ENCODE data around the gene TMEM175. TPM values are rescaled to one million over a fixed set of nuclear protein-coding genes. Genes with fewer than 3 reads are reported as not detected.
"Not testable (repeated sequence)": the region's sequence is repeated elsewhere in the genome, so short reads cannot be mapped to it uniquely, and the experiment has no call there.

TMEM175 gene
- total and polyA plus RNA-seq, 8 donors = 10.0 to 96.6 (median 16.4) TPM

DNA sequence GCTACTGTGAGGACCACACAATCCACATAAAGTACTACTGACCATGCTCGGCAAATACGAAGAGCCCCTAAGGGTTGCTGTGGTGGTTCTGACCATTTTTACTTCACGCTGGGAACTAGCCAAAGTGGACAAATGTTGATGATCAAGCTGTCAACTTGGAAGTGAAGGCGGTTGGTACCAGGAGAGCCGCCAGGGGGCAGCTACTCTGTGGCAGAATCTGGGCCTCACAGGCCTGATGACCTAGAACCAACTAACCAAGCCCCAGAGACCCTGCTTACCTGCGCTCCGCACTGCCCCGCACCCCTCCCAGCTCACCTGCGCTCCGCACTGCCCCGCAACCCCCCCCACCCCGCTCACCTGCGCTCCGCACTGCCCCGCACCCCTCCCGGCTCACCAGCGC lies 5.7 kb upstream of the TMEM175 start:
- WGBS, 2 donors = 54 to 65% methylated on average over 13 to 17 of the region's 17 CpGs
- no peak for FAIRE-seq
- peak in 2 of 4 donors; percentile 28 to 57 for ATAC-seq
- H3K4me1 ChIP-seq = peaks cover 9 to 18% (median 17%) of the 10 kb centered on the region in 3 donors
- H3K9me3 ChIP-seq = no peaks in the 10 kb centered on the region
- DNase-seq = peak in 3 of 6 donors; percentile 37 to 67 (median 53)
- intact Hi-C loops (cut with DNase I) = no loop called here
- H3K27me3 ChIP-seq = no peaks in the 10 kb centered on the region
- no peak overlapping the region for H3K4me3 ChIP-seq
- no peaks in the 10 kb centered on the region for H3K36me3 ChIP-seq
- no peak overlapping the region for H3K27ac ChIP-seq
- TF ChIP-seq, protein P1, sequence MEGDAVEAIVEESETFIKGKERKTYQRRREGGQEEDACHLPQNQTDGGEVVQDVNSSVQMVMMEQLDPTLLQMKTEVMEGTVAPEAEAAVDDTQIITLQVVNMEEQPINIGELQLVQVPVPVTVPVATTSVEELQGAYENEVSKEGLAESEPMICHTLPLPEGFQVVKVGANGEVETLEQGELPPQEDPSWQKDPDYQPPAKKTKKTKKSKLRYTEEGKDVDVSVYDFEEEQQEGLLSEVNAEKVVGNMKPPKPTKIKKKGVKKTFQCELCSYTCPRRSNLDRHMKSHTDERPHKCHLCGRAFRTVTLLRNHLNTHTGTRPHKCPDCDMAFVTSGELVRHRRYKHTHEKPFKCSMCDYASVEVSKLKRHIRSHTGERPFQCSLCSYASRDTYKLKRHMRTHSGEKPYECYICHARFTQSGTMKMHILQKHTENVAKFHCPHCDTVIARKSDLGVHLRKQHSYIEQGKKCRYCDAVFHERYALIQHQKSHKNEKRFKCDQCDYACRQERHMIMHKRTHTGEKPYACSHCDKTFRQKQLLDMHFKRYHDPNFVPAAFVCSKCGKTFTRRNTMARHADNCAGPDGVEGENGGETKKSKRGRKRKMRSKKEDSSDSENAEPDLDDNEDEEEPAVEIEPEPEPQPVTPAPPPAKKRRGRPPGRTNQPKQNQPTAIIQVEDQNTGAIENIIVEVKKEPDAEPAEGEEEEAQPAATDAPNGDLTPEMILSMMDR (IDR thresholded peaks at IDR 0.05) = peak in 2 of 4 donors; percentile 17

DNA sequence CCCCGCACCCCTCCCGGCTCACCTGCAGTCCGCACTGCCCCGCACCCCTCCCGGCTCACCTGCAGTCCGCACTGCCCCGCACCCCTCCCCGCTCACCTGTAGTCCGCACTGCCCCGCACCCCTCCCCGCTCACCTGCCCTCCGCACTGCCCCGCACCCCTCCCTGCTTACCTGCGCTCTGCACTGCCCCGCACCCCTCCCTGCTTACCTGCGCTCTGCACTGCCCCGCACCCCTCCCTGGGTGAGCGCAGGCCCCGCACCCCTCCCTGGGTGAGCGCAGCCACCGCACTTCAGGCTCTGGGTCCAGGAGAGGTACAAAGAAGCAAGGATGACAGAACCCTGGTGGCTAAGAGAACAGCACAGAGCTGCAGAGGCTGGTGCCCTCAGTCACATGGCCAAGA lies 4.7 kb upstream of the TMEM175 start:
- H3K27me3 ChIP-seq; FAIRE-seq; H3K27ac ChIP-seq; H3K4me3 ChIP-seq; H3K9me3 ChIP-seq; ATAC-seq; H3K36me3 ChIP-seq; intact Hi-C loops (cut with DNase I): not testable (repeated sequence)
- DNase-seq = peak in 1 of 6 donors; percentile 43
- 74 to 83% methylated on average over 16 to 21 of the region's 21 CpGs for WGBS, 2 donors
- H3K4me1 ChIP-seq = peaks cover 9 to 18% (median 17%) of the 10 kb centered on the region in 3 donors

DNA sequence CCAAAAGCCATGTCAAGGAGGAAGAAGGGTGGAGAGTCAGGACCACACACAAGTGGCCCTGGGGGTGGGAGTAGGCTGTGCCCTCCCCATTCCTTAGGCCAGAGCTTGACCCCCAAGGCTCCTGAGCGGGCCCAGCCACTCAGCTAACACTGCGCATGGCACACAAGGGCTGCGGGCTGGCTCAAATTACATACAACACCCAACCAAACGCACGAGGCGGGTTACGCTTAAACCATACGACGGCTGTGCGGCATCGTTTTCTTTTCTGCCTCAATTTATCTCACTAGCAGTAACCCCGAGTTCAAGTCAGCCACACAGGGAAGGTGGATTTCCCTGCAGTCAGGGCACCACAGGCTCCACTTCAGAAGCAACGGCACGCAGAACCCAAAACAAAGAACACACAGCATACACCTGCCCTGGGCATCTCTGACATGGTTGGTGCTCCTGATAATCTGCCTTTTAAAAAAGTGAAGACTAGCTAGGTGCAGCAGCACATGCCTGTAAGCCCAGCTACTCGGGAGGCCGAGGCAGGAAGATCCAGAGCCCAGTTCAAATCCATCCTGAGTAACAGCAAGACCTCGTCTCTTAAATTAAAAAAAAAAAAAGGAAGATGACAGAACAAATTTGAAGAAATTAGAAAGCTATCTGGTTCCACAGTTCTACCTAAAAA lies 3.0 kb upstream of the TMEM175 start:
- Histone ChIP-seq H3K27me3 (no peaks in the 10 kb centered on the region), H3K4me1 (peaks cover 9 to 24% (median 17%) of the 10 kb centered on the region in 3 donors), H3K36me3 (no peaks in the 10 kb centered on the region), H3K9me3 (no peaks in the 10 kb centered on the region), H3K4me3 (no peak overlapping the region), H3K27ac (peak overlapping the region in 2 of 4 donors; percentile 21 to 54)
- ATAC-seq = no peak
- WGBS, 2 donors = 79 to 83% methylated on average over 17 of the region's 17 CpGs
- DNase-seq = peak in 1 of 6 donors; percentile 46
- no peak for FAIRE-seq
- TF ChIP-seq, protein P1 (IDR thresholded peaks at IDR 0.05) = no peak
- intact Hi-C loops (cut with DNase I) = no loop called here

DNA sequence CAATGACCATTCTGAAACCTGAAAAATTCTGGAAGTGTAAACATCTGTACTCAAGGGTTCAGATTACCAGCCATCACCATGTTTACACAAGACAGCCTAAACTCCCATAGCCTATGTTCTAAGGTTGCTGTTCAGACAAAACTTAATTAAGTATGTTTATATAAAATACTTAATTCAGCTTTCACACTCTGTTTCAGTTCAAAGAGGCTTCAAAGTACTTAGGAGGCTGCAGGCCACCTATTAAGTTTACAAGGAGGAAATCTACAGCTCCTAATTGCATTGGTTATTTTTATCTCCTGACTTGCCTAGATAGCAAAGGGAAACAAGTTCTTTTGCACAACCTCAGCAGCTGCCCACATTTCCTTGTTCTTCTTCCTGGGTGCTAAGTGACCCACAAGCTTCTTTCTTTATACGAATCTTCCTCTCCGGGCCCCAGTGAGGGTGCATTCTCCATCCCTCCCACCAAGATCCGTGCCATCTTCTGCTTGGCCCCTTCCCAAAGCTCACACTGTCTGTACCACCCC lies 2.2 kb upstream of the TMEM175 start:
- peaks cover 9 to 24% (median 17%) of the 10 kb centered on the region in 3 donors for H3K4me1 ChIP-seq
- peak overlapping the region in 3 of 4 donors; percentile 21 to 54 (median 28) for H3K27ac ChIP-seq
- H3K9me3 ChIP-seq = no peaks in the 10 kb centered on the region
- no peaks in the 10 kb centered on the region for H3K36me3 ChIP-seq
- TF ChIP-seq, protein P1 (IDR thresholded peaks at IDR 0.05) = no peak
- ATAC-seq (peak in 2 of 4 donors; percentile 7 to 14), FAIRE-seq (no peak), DNase-seq (peak in 1 of 6 donors; percentile 29)
- H3K27me3 ChIP-seq = no peaks in the 10 kb centered on the region
- intact Hi-C loops (cut with DNase I) = no loop called here
- peak overlapping the region in 2 of 4 donors; percentile 4 to 99 for H3K4me3 ChIP-seq
- WGBS, 2 donors = 18 to 28% methylated on average over 3 of the region's 3 CpGs

DNA sequence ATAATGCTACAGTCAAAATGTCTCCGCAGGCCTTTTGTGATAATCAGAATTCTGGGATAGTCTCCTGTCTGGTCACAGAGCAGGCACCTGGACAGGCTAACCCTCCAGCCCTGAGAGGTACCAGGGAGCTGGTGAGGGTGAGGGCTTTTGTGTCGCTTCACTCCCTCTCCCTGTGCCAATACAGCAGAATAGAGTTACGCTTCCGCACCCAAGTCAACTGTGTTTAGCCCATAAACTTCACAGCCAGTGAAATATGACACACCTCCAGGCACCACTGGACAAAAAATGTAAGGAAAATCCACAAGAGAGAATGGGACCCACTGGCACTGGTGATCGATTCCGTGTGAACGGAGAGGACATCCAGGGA lies 1.4 kb upstream of the TMEM175 start:
- H3K27me3 ChIP-seq = no peaks in the 10 kb centered on the region
- FAIRE-seq (no peak), ATAC-seq (no peak), DNase-seq (peak in 1 of 6 donors; percentile 22)
- peak overlapping the region in 2 of 4 donors; percentile 99 to 100 for H3K4me3 ChIP-seq
- WGBS, 2 donors = 26 to 35% methylated on average over 7 of the region's 7 CpGs
- H3K4me1 ChIP-seq = peaks cover 9 to 24% (median 17%) of the 10 kb centered on the region in 3 donors
- no peaks in the 10 kb centered on the region for H3K9me3 ChIP-seq
- intact Hi-C loops (cut with DNase I) = no loop called here
- TF ChIP-seq, protein P1 (IDR thresholded peaks at IDR 0.05) = no peak
- no peaks in the 10 kb centered on the region for H3K36me3 ChIP-seq
- H3K27ac ChIP-seq = peak overlapping the region in 2 of 4 donors; percentile 54 to 78

All from pancreas (tissue), 10 donors.